Activated T-cell treated with anti-CD3 and anti-CD28 coated beads for 48 hours (primary cell): ENCODE results near the gene EDARADD.
"Not testable (repeated sequence)": the region's sequence is repeated elsewhere in the genome, so short reads cannot be mapped to it uniquely, and the experiment has no call there.

Source experiments
- DNase-seq: peaks from one replicate; pipeline ENCODE4 v3.0.0-alpha.2; 2020; ENCODE audit warnings: low read depth

Gene EDARADD

DNA sequence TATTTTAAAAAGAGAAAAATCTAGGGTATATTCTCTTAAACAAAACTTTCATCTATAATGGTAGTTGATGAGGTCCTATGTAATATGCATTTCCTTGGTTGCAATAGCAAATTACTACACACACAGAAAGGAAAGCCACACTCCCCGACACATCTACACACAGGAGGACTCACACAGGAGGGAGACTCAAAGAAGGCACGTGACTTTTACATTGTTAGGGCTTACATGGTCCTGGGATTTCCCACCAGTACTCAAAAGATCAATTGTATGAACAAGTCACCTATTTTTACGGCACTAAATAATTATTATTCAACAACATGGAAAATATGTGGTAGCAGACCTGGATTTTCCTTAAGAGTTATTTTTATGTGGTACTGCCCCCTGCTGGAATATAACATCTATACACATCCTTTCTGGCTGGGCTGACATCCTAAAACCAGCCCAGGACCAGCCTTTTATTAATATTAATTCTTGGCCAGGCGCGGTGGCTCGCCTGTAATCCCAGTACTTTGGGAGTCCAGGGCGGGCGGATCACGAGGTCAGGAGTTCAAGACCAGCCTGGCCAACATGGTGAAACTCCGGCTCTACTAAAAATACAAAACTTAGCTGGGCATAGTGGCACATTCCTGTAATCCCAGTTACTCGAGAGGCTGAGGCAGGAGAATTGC is 95.8 kb downstream of the EDARADD start:
- no peak for DNase-seq

DNA sequence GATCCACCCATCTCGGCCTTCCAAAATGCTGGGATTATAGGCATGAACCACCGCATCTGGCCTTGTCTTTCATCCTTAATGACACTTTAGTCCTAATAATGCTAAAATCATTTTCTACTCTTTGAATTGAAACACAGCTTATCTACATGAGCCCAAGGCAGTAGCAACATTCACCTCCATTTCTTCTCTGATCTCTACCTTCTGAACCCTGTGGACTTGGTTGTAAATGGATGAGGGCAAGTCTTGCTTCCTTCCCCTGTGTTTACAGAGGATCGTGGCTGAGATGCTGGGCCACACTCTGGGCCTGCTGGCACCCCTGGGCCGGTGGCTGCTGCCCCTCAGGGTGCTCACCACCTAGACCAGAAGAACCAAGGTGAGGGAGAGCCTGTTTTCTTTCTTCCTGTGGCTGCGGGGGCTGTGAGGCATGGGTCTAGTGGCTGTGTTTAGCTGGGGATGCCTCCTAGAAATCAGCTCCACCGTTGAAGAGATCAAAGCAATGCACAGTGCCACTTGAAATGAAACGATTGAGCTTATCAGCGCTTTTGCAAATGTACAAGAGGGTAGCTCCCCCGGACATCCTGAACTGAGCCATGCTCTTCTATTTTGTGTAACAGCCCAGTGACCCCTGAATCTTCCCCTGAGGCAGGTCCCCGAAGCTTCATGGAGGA is 97.5 kb downstream of the EDARADD start:
- DNase-seq: no peak

DNA sequence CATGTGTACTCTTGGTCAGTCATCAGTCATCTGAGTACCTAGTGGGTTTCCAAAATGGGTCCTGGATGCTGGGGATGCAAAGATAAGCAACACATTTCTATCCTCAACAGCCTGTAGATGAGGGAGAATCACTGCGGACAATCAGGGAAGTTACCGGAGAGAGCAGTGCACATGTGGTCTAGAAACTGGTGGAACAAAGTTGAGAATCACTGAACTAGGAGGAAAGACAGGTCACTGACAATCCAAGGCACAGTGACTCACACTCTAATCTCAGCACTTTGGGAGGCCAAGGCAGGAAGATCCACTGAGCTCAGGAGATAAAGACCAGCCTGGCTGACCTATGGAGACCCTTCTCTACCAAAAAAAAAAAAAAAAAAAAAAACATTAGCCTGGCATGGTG is 98.3 kb downstream of the EDARADD start:
- no peak for DNase-seq

- no peak for DNase-seq
Measured at GRCh38 chr1:236494082-236494481, 100.0 kb downstream of the EDARADD start.

DNA sequence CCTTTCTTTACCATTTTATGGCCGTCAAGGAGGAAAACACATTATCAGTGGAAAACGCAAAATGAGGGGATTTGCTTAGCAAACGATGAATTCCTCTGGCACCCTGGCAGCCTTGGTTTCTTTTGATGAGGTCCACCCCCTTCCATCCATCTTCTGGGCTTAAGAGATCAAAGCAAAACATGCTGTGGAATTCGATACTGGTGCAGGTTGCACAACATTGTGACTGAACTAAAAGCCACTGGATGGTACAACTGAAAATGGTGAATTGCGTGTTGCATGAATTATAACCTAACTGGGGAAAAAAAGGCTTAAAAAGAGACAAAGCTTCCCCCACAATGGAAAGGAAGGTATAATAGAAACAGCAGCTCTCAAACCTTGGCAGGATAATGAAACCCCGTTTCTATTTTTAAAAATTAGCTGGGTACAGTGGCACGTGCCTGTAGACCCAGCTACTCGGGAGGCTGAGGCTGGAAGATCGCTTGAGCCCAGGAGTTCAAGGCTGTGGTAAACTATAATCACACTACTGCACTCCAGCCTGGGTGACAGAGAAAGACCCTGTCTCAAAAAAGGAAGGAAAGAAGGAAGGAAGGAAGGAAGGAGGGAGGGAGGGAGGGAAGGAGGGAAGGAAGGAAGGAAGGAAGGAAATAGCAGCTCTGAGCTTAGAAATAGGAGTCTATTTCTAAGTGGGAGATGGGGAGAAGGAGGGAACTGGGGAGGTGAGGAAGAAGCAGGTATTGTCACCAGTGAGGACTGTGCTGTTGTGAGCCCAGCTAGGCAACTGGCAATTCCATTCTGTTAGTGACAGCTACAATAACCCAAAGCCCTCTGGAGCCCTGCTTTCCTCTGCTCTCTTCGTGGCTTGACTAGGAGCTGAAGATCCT is 100.7 kb downstream of the EDARADD start:
- DNase-seq: no peak

DNA sequence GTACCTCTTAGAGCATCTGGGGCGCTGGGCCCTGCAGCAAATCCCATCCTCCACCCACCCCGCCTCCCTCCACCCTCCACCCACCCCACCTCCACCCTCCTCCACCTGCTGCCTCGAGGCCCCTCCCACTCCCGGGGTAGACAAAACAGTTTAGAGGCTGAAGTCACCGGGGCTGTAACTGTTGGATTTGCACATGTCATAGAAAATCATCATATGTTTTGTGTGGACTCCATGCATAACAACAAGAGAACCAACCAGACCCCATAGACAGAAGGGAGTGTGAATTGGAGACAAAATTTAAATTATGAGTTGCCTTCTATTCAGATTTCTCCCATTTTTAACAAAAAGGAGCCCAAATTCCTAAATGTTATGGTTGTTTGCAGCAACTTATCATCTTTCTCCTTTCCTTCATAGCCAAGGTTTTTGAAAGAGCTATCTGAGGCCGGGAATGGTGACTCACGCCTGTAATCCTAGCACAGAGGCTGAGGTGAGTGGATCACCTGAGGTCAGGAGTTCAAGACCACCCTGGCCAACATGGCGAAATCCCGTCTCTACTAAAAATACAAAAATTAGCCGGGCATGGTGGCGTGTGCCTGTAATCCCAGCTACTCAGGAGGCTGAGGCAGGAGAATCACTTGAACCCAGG is 101.5 kb downstream of the EDARADD start:
- no peak for DNase-seq

- no peak for DNase-seq
Measured at GRCh38 chr1:236497908-236498307, 103.8 kb downstream of the EDARADD start.

DNA sequence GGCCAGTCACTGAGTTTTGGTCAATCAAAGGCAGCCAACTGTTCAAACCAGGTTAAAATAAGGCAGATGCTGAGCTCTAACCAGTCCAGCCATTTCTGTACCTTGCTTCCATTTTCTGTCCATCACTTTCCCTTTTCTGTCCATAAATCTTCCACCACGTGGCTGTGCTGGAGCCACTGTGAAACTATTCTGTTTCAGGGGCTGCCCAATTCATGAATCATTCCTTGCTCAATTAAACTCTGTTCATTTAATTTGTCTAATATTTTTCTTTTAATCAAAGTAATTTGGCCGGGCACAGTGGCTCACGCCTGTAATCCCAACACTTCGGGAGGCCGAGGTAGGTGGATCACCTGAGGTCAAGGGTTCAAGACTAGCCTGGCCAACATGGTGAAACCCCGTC is 107.0 kb downstream of the EDARADD start:
- no peak for DNase-seq

GRCh38 chr1:236502579-236502971 is 108.5 kb downstream of the EDARADD start:
- DNase-seq: no peak

GRCh38 chr1:236502972-236503639 is 109.0 kb downstream of the EDARADD start:
- DNase-seq: no peak

- DNase-seq: not testable (repeated sequence)
Measured at GRCh38 chr1:236504338-236504737, 110.3 kb downstream of the EDARADD start.

DNA sequence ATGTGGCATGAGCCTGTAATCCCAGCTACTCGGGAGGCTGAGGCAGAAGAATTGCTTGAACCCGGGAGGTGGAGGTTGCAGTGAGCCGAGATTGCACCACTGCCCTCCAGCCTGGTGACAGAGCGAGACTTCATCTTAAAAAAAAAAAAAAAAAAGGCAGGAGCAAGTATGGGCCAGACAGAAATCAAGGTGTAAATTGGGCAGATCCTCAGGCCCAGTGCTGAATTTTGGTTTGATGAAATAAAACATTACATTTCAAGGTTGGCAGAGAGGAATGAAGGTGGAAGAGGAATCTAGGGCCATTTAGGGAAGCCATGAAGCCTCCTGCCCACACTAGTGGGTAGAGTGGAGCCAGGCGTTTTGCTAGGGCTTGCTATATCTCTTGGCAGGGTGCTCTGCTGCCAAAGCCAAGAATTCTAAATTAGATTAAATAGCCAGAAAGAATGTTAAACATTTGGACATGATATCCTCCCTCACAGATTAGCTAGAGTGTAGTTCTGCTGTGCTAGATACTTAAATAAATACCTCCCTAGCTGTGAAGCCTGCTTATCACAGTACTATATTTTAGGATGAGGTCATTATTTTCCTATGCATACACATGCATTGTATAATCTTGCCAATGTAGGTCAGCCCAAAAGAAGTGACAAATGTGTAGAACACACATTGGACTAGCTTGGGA is 113.1 kb downstream of the EDARADD start:
- DNase-seq: no peak

DNA sequence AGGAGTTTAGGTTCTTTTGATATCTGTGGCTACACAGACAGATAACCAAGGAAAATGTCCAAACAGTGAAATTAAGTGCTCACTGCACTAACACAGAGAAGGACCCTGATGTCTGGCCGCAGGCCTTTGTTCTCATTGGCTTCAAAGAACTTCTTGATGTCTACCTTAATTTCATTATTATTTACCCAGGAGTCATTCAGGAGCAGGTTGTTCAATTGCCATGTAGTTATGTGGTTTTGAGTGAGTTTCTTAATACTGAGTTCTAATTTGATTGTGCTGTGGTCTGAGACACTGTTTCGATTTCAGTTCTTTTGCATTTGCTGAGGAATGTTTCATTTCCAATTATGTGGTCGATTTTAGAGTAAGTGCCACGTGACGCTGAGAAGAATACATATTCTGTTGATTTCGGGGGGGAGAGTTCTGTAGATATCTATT is 114.5 kb downstream of the EDARADD start:
- no peak for DNase-seq

- DNase-seq: no peak
Measured at GRCh38 chr1:236509203-236509602, 115.1 kb downstream of the EDARADD start.

GRCh38 chr1:236509647-236510401 is 115.7 kb downstream of the EDARADD start:
- DNase-seq: no peak

DNA sequence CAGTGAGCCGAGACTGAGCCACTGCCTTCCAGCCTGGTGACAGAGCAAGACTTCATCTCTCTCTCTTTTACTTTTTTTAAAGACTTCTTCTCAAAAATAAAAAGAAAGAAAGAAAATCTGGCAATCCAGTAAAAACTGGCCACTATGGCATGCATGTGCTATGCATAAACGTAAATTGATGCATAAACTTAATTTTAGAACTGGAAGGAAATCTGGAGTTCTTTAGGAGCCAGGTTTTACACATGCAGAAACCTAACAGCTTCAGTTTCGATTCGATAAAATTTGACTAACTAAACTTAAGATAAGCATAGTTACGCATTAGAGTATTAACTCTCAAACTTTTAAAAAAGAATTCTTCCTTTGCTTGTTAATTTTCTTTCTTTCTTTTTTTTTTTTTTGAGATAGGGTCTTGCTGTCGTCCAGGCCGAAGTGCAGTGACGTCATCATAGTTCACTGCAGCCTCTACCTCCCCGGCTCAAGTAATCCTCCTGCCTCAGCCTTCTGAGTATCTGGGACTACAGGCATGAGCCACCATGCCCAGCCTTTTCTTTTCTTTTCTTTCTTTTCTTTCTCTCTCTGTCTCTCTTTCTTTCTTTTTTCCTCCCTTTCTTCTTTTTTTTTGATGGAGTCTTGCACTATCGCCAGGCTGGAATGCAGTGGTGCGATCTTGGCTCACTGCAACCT is 117.8 kb downstream of the EDARADD start:
- no peak for DNase-seq

GRCh38 chr1:236514703-236515442 is 120.8 kb downstream of the EDARADD start:
- no peak for DNase-seq

DNA sequence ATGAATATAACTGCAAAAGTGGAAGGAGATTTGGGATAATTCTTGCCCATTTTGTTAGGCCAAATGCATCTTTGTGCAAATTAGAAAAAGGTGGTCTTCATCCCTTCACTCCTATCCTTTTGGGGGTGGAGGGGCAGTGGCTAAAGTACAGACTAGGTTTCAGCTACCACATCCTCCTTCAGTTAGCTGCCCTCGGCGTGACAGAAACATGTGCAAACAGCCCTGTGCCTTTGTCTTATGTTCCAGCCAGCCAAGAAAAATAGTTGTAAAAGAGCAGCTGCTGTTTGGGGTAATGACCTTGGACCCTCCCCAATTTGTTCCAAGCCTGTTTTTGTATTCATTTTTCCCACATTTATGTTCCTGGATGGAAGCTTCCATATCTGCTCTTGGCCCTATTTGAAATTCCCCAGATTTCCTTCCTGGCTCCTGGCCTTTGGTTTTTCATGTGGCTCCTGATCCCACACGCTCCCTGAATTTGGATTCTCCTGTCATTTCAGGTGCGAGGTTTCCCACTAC is 121.4 kb downstream of the EDARADD start:
- no peak for DNase-seq
